H1 (cell line): Measurements from ENCODE around the gene ANKFN1. TPM values are rescaled to one million over a fixed set of nuclear protein-coding genes. Genes with fewer than 3 reads are reported as not detected.

Experiments used
- CTCF ChIA-PET: fragments of 300-600 bp; sonication (Branson Sonifier 250); formaldehyde crosslinking; loops from one replicate; lab custom pipeline; 2021; ENCODE audit not compliant: partially characterized antibody; lab: Charles Lee
- POLR2A ChIA-PET: fragments of 300-600 bp; sonication (Branson Sonifier 250); formaldehyde crosslinking; loops from one replicate; lab custom pipeline; 2021; ENCODE audit warnings: inconsistent platforms; ENCODE audit not compliant: partially characterized antibody; lab: Charles Lee
- DNase-seq, 2 experiments: peaks; one replicate each; pipeline versions ENCODE4 v3.0.0 to v3.0.0-alpha.2; 2010 to 2022; ENCODE audit warnings: low spot score in 2 of 2, low read depth in 1 of 2, mixed read lengths in 1 of 2
- FAIRE-seq: peaks from 2 replicates; lab custom pipeline; 2011; peaks lifted over from hg19 to GRCh38; lab: Jason Lieb, UNC
- H2AFZ ChIP-seq: 2 replicates; pipeline ENCODE4 v1.8.1; 2012; ENCODE audit warnings: low read length, inconsistent platforms
- H2AK5ac ChIP-seq: 2 replicates; pipeline ENCODE4 v1.6.1; 2013; ENCODE audit warnings: low read depth, low read length
- H2BK120ac ChIP-seq: replicated peaks from 2 replicates; pipeline ENCODE3; 2013; ENCODE audit warnings: low read depth, low read length, inconsistent platforms
- H2BK12ac ChIP-seq: 2 replicates; pipeline ENCODE4 v1.6.1; 2013; ENCODE audit warnings: low read depth, low read length
- H2BK15ac ChIP-seq: 2 replicates; pipeline ENCODE4 v1.6.1; 2013; ENCODE audit warnings: low read length
- H2BK20ac ChIP-seq: 2 replicates; pipeline ENCODE4 v1.6.1; 2013; ENCODE audit warnings: low read length
- H2BK5ac ChIP-seq: 2 replicates; pipeline ENCODE4 v1.6.1; 2013; ENCODE audit warnings: low read depth, low read length
- H3K14ac ChIP-seq: 2 replicates; pipeline ENCODE4 v1.6.1; 2013; ENCODE audit warnings: inconsistent platforms; ENCODE audit not compliant: insufficient read length
- H3K18ac ChIP-seq: 2 replicates; pipeline ENCODE4 v1.6.1; 2013; ENCODE audit warnings: low read length; ENCODE audit errors: extremely low read depth
- H3K23ac ChIP-seq: 2 replicates; pipeline ENCODE4 v1.6.1; 2013; ENCODE audit warnings: inconsistent platforms; ENCODE audit not compliant: insufficient read length
- H3K23me2 ChIP-seq: 2 replicates; pipeline ENCODE4 v1.6.1; 2013; ENCODE audit warnings: low read depth, low read length
- H3K27ac ChIP-seq: 2 replicates; pipeline ENCODE4 v1.6.1; 2011; ENCODE audit warnings: low read depth, low read length, inconsistent platforms
- H3K27me3 ChIP-seq, 4 experiments: replicated peaks in 1 of 4; 1 replicate in 1 of 4; 2 replicates in 3 of 4; pipeline versions ENCODE4 v1.6.1 to v1.8.1; 2011 to 2013; ENCODE audit warnings: low read length in 3 of 4, mild to moderate bottlenecking in 3 of 4, inconsistent platforms in 2 of 4, mixed read lengths in 2 of 4, moderate library complexity in 1 of 4; ENCODE audit not compliant: control insufficient read depth in 3 of 4, insufficient read depth in 3 of 4; ENCODE audit errors: extremely low read depth in 1 of 4
- H3K36me3 ChIP-seq, 4 experiments: 2 replicates each; pipeline versions ENCODE4 v1.6.1 to v1.8.1; 2011 to 2013; ENCODE audit warnings: mild to moderate bottlenecking in 4 of 4, low read length in 3 of 4, moderate library complexity in 2 of 4, control low read depth in 1 of 4, inconsistent platforms in 1 of 4; ENCODE audit not compliant: insufficient read depth in 4 of 4, control insufficient read depth in 2 of 4
- H3K4ac ChIP-seq: replicated peaks from 2 replicates; pipeline ENCODE3; 2013; ENCODE audit warnings: low read length, low read depth, mixed read lengths, inconsistent platforms; ENCODE audit not compliant: insufficient read length
- H3K4me1 ChIP-seq, 4 experiments: replicated peaks in 1 of 4; 1 replicate in 1 of 4; 2 replicates in 3 of 4; pipeline versions ENCODE4 v1.6.1 to v1.8.1; 2011 to 2013; ENCODE audit warnings: low read length in 3 of 4, inconsistent platforms in 2 of 4, mixed read lengths in 1 of 4; ENCODE audit not compliant: insufficient read depth in 4 of 4, control insufficient read depth in 3 of 4
- H3K4me2 ChIP-seq, 2 experiments: 2 replicates each; pipeline versions ENCODE4 v1.6.1 to v1.8.1; 2011 to 2013; ENCODE audit warnings: low read depth in 2 of 2, low read length in 2 of 2, control low read depth in 1 of 2, inconsistent platforms in 1 of 2, mild to moderate bottlenecking in 1 of 2; ENCODE audit not compliant: insufficient read depth in 1 of 2
- H3K4me3 ChIP-seq, 4 experiments: fragments of 200-600, 300-600 bp in 1 of 4; sonication (generic), shearing (Covaris generic), sonication (Bioruptor Twin) in 1 of 4; 2 replicates each; pipeline versions ENCODE4 v1.5.1 to v1.8.1; 2011 to 2016; ENCODE audit warnings: low read length in 4 of 4, low read depth in 3 of 4, control low read depth in 2 of 4, inconsistent platforms in 2 of 4, mild to moderate bottlenecking in 2 of 4, mixed read lengths in 1 of 4, moderate library complexity in 1 of 4; ENCODE audit not compliant: insufficient read depth in 2 of 4; ENCODE audit errors: extremely low read depth in 1 of 4
- H3K56ac ChIP-seq: replicated peaks from 2 replicates; pipeline ENCODE3; 2013; ENCODE audit warnings: low read depth, mild to moderate bottlenecking, mixed read lengths, low read length, inconsistent platforms; ENCODE audit not compliant: insufficient read length
- H3K79me1 ChIP-seq: 2 replicates; pipeline ENCODE4 v1.6.1; 2013; ENCODE audit warnings: low read depth, low read length, control low read depth
- H3K79me2 ChIP-seq, 2 experiments: 2 replicates each; pipeline versions ENCODE4 v1.6.1 to v1.8.1; 2012 to 2013; ENCODE audit warnings: low read length in 2 of 2, mild to moderate bottlenecking in 2 of 2, inconsistent platforms in 1 of 2; ENCODE audit not compliant: insufficient read depth in 2 of 2, control insufficient read depth in 1 of 2
- H3K9ac ChIP-seq, 4 experiments: replicated peaks in 1 of 4; 1 replicate in 1 of 4; 2 replicates in 3 of 4; pipeline versions ENCODE4 v1.6.1 to v1.8.1; 2011 to 2013; ENCODE audit warnings: low read depth in 3 of 4, low read length in 3 of 4, control low read depth in 2 of 4, mild to moderate bottlenecking in 2 of 4, moderate library complexity in 2 of 4, inconsistent platforms in 1 of 4; ENCODE audit errors: extremely low read depth in 1 of 4
- H3K9me3 ChIP-seq, 2 experiments: 2 replicates each; pipeline versions ENCODE4 v1.6.1 to v1.8.1; 2012 to 2013; ENCODE audit warnings: mild to moderate bottlenecking in 2 of 2, moderate library complexity in 2 of 2, control low read depth in 1 of 2, inconsistent platforms in 1 of 2, low read depth in 1 of 2, low read length in 1 of 2, mixed read lengths in 1 of 2; ENCODE audit not compliant: insufficient read depth in 2 of 2
- H4K20me1 ChIP-seq, 2 experiments: replicated peaks in 1 of 2; 2 replicates each; pipeline versions ENCODE3 to v1.8.1; 2011 to 2013; ENCODE audit warnings: inconsistent platforms in 2 of 2, low read length in 2 of 2, mild to moderate bottlenecking in 1 of 2; ENCODE audit not compliant: insufficient read depth in 2 of 2, control insufficient read depth in 1 of 2
- H4K5ac ChIP-seq: 2 replicates; pipeline ENCODE4 v1.6.1; 2013; ENCODE audit warnings: low read length, low read depth, mixed read lengths, inconsistent platforms; ENCODE audit not compliant: insufficient read length
- H4K8ac ChIP-seq: 2 replicates; pipeline ENCODE4 v1.8.0; 2013; ENCODE audit warnings: mild to moderate bottlenecking, moderate library complexity, low read length, inconsistent platforms; ENCODE audit not compliant: insufficient read depth; ENCODE audit errors: extremely low read depth
- H4K91ac ChIP-seq: replicated peaks from 2 replicates; pipeline ENCODE3; 2013; ENCODE audit warnings: low read length, mixed read lengths, inconsistent platforms; ENCODE audit not compliant: insufficient read length
- ATF3 ChIP-seq: IDR thresholded peaks from 2 replicates; pipeline ENCODE4 v1.6.1; 2011; ENCODE audit warnings: low read depth, mild to moderate bottlenecking, low read length; ENCODE audit not compliant: insufficient read depth
- E2F6 ChIP-seq: IDR thresholded peaks from 2 replicates; pipeline ENCODE4 v1.6.1; 2012; ENCODE audit warnings: inconsistent platforms
- POLR2AphosphoS5 ChIP-seq: IDR thresholded peaks from 2 replicates; pipeline ENCODE4 v1.6.1; 2011; ENCODE audit warnings: low read depth, low read length
- RNF2 ChIP-seq: fragments of 200-900, 300-1000 bp; sonication (generic); IDR thresholded peaks from 2 replicates; pipeline ENCODE4 v1.7.1; 2016; ENCODE audit warnings: borderline replicate concordance, low read depth, mild to moderate bottlenecking, antibody characterized with exemption, low read length; ENCODE audit not compliant: poor library complexity, severe bottlenecking; ENCODE audit errors: missing control alignments
- SRF ChIP-seq: IDR thresholded peaks from 2 replicates; pipeline ENCODE4 v1.6.1; 2011; ENCODE audit warnings: mild to moderate bottlenecking, low read depth, low read length, moderate library complexity
- WGBS, 2 experiments: shearing (Covaris generic) in 1 of 2; methylation state at CpG; one replicate each; pipeline versions ENCODE4 v1.1.6 to v1.1.7; 2013 to 2015; ENCODE audit warnings: low lambda C conversion rate in 2 of 2, mixed read lengths in 2 of 2, inconsistent platforms in 1 of 2, low coverage in 1 of 2, missing lambda C conversion rate in 1 of 2; ENCODE audit not compliant: insufficient replicate concordance in 2 of 2, insufficient coverage in 1 of 2, insufficient read length in 1 of 2; ENCODE audit errors: extremely low coverage in 1 of 2, missing lambda C conversion rate in 1 of 2; 5-methylcytosine and 5-hydroxymethylcytosine counted together
- polyA plus RNA-seq, 7 experiments: library from polyadenylated mRNA; depleted of rRNA in 3 of 7; stranded (reverse) in 5 of 7; unstranded in 2 of 7; fragments of >200 nt in 5 of 7; fragments of 200-250 nt in 2 of 7; gene quantifications; 1 replicate in 5 of 7; 2 replicates in 1 of 7; 4 replicates in 1 of 7; pipeline versions ENCODE4 v1.2.1 to v1.2.3, GENCODE V29; 2011 to 2013; ENCODE audit warnings: missing spikeins in 2 of 7, mixed read lengths in 2 of 7
- total RNA-seq: library from RNA; stranded (reverse); fragmentation: NEBNext Ultra II Directional; extraction: Animal tissue kit (Norgen Biotek cat#: 25700); gene quantifications from 2 replicates; pipeline ENCODE4 v1.2.1, GENCODE V29; 2021

ANKFN1 gene
- total and polyA plus RNA-seq, 2 of the 8 experiments (the other 6 are each of a cell fraction or from before 2014, with no cell fraction given): not detected

GRCh38 chr17:56290101-56290801, 137.0 kb downstream of the ANKFN1 start:
- Histone ChIP-seq H2AK5ac (no peak overlapping the region), H3K23ac (no peak overlapping the region), H3K4me1 (no peaks in the 10 kb centered on the region), H3K27ac (no peak overlapping the region), H3K56ac (no peak overlapping the region), H3K27me3 (no peaks in the 10 kb centered on the region), H4K8ac (no peak overlapping the region), H3K36me3 (no peaks in the 10 kb centered on the region), H3K23me2 (no peaks in the 10 kb centered on the region), H4K20me1 (no peaks in the 10 kb centered on the region), H2BK120ac (no peak overlapping the region), H2BK12ac (no peak overlapping the region), H3K4me2 (no peak overlapping the region), H4K5ac (no peak overlapping the region), H3K4ac (no peak overlapping the region), H3K18ac (no peak overlapping the region), H4K91ac (no peak overlapping the region), H2AFZ (no peak overlapping the region), H3K14ac (no peak overlapping the region), H3K9ac (no peak overlapping the region), H2BK15ac (no peak overlapping the region), H3K79me1 (no peaks in the 10 kb centered on the region), H3K4me3 (no peak overlapping the region), H2BK5ac (no peak overlapping the region), H3K79me2 (no peaks in the 10 kb centered on the region), H2BK20ac (no peak overlapping the region), H3K9me3 (no peaks in the 10 kb centered on the region)
- FAIRE-seq (no peak), DNase-seq (no peak)
- CTCF ChIA-PET: interaction anchor here (1.1 to 1.5 kb wide), 4 partner anchors 11 to 174 kb away, joined by 3 to 4 read pairs (median 4); no protein-coding TSS in a partner anchor
- POLR2A ChIA-PET: no interaction called here
- WGBS, 2 experiments: 93% methylated on average over 2 of the region's 2 CpGs; no CpG with 5 or more reads in 1 of the 2 experiments
- TF ChIP-seq POLR2AphosphoS5 (no peak), RNF2 (no peak), ATF3 (no peak), E2F6 (no peak), SRF (no peak)
